Fibroblast of lung (primary cell): Measurements from ENCODE around the gene HS1BP3. TPM values are rescaled to one million over a fixed set of nuclear protein-coding genes. Genes with fewer than 3 reads are reported as not detected.

ENCODE experiments used
- DNase-seq, 2 donors: peaks; one replicate each; pipeline versions ENCODE4 v3.0.0 to v3.0.0-alpha.2; 2010; ENCODE audit warnings: low read depth in 2 of 2
- H2AFZ ChIP-seq: 2 replicates; pipeline ENCODE4 v1.5.1; 2012; ENCODE audit warnings: low read length, control low read depth, inconsistent platforms
- H3K27ac ChIP-seq: 2 replicates; pipeline ENCODE4 v1.5.1; 2011; ENCODE audit warnings: low read length, control low read depth; ENCODE audit not compliant: insufficient read depth
- H3K27me3 ChIP-seq: 2 replicates; pipeline ENCODE4 v1.5.1; 2011; ENCODE audit warnings: mild to moderate bottlenecking, low read length; ENCODE audit not compliant: control insufficient read depth, insufficient read depth
- H3K36me3 ChIP-seq: 2 replicates; pipeline ENCODE4 v1.5.1; 2011; ENCODE audit warnings: low read length; ENCODE audit not compliant: control insufficient read depth, insufficient read depth
- H3K4me1 ChIP-seq: 2 replicates; pipeline ENCODE4 v1.5.1; 2011; ENCODE audit warnings: low read length; ENCODE audit not compliant: control insufficient read depth, insufficient read depth; ENCODE audit errors: extremely low read depth
- H3K4me2 ChIP-seq: 2 replicates; pipeline ENCODE4 v1.5.1; 2011; ENCODE audit warnings: low read length, control low read depth; ENCODE audit not compliant: insufficient read depth; ENCODE audit errors: extremely low read depth
- H3K4me3 ChIP-seq, 4 experiments: fragments of 200-600 bp in 1 of 4; sonication (generic) in 1 of 4; replicated peaks in 1 of 4; 2 replicates each; pipeline ENCODE4 v1.5.1; 2011 to 2016; ENCODE audit warnings: low read length in 4 of 4, low read depth in 3 of 4, mild to moderate bottlenecking in 3 of 4, control low read depth in 2 of 4, inconsistent platforms in 1 of 4, mixed read lengths in 1 of 4; ENCODE audit not compliant: insufficient read depth in 1 of 4; ENCODE audit errors: control extremely low read depth in 1 of 4
- H3K79me2 ChIP-seq: 2 replicates; pipeline ENCODE4 v1.5.1; 2012; ENCODE audit warnings: mild to moderate bottlenecking, low read length, inconsistent platforms; ENCODE audit not compliant: control insufficient read depth, insufficient read depth
- H3K9ac ChIP-seq: 2 replicates; pipeline ENCODE4 v1.5.1; 2011; ENCODE audit warnings: mild to moderate bottlenecking, low read length, control low read depth; ENCODE audit not compliant: insufficient read depth
- H3K9me3 ChIP-seq: 2 replicates; pipeline ENCODE4 v1.5.1; 2012; ENCODE audit warnings: low read depth, low read length; ENCODE audit not compliant: control insufficient read depth, insufficient read depth
- H4K20me1 ChIP-seq: 2 replicates; pipeline ENCODE4 v1.5.1; 2011; ENCODE audit warnings: low read length; ENCODE audit not compliant: control insufficient read depth, insufficient read depth; ENCODE audit errors: extremely low read depth
- CTCF ChIP-seq, 2 donors: IDR thresholded peaks in 1 of 2; conservative IDR thresholded peaks in 1 of 2; 1 replicate in 1 of 2; 2 replicates in 1 of 2; pipeline ENCODE4 v1.5.1; 2011 to 2012; ENCODE audit warnings: low read length in 2 of 2, control low read depth in 1 of 2, inconsistent platforms in 1 of 2, low read depth in 1 of 2, mild to moderate bottlenecking in 1 of 2
- EZH2 ChIP-seq: IDR thresholded peaks from 2 replicates; pipeline ENCODE4 v1.5.1; 2012; ENCODE audit warnings: low read length, control low read depth, mild to moderate bottlenecking; ENCODE audit errors: missing control alignments
- polyA plus RNA-seq, 2 donors: library from polyadenylated mRNA; depleted of rRNA in 1 of 2; stranded (reverse) in 1 of 2; unstranded in 1 of 2; fragments of >200 nt; gene quantifications; 2 replicates each; pipeline ENCODE4 v1.2.1, GENCODE V29; 2011 to 2012; ENCODE audit warnings: missing spikeins in 1 of 2
- total RNA-seq: library from RNA; depleted of rRNA; stranded (reverse); fragments of >200 nt; gene quantifications from 2 replicates; pipeline ENCODE4 v1.2.1, GENCODE V29; 2014

Gene HS1BP3
- total and polyA plus RNA-seq, 2 donors (not counting 1 experiment from before 2014, with no cell fraction given) = 17.8 to 38.1 TPM

GRCh38 chr2:20629581-20630171 is 21.2 kb downstream of the HS1BP3 start:
- Histone ChIP-seq H3K79me2 (no peaks in the 10 kb centered on the region), H3K27ac (no peak overlapping the region), H3K9me3 (no peaks in the 10 kb centered on the region), H4K20me1 (no peaks in the 10 kb centered on the region), H3K36me3 (no peaks in the 10 kb centered on the region), H3K4me3 (no peak overlapping the region), H3K9ac (no peak overlapping the region), H3K27me3 (no peaks in the 10 kb centered on the region), H3K4me1 (peaks cover 14% of the 10 kb centered on the region), H2AFZ (no peak overlapping the region), H3K4me2 (no peak overlapping the region)
- DNase-seq = no peak
- no peak for TF ChIP-seq CTCF (conservative IDR thresholded peaks at IDR 0.05 in 1 of 2, IDR thresholded peaks at IDR 0.05 in 1 of 2; ENCODE audit: low read depth in 1 of 2, low read length in 2 of 2)
- TF ChIP-seq EZH2 = no peak

GRCh38 chr2:20629181-20629580 is 21.7 kb downstream of the HS1BP3 start:
- H4K20me1 ChIP-seq = no peaks in the 10 kb centered on the region
- H2AFZ ChIP-seq = no peak overlapping the region
- H3K79me2 ChIP-seq = no peaks in the 10 kb centered on the region
- H3K4me2 ChIP-seq = no peak overlapping the region
- H3K9me3 ChIP-seq = no peaks in the 10 kb centered on the region
- H3K27ac ChIP-seq = no peak overlapping the region
- H3K4me3 ChIP-seq = no peak overlapping the region
- H3K9ac ChIP-seq = no peak overlapping the region
- peaks cover 10% of the 10 kb centered on the region for H3K4me1 ChIP-seq
- no peak for DNase-seq
- H3K36me3 ChIP-seq = peaks cover 1% of the 10 kb centered on the region
- H3K27me3 ChIP-seq = no peaks in the 10 kb centered on the region
- TF ChIP-seq EZH2 (no peak), CTCF (conservative IDR thresholded peaks at IDR 0.05 in 1 of 2, IDR thresholded peaks at IDR 0.05 in 1 of 2; ENCODE audit: low read depth in 1 of 2, low read length in 2 of 2) (no peak)

- no peak overlapping the region for H2AFZ ChIP-seq
- no peak for TF ChIP-seq EZH2
- TF ChIP-seq CTCF (conservative IDR thresholded peaks at IDR 0.05 in 1 of 2, IDR thresholded peaks at IDR 0.05 in 1 of 2; ENCODE audit: low read depth in 1 of 2, low read length in 2 of 2) = no peak
- H3K4me2 ChIP-seq = no peak overlapping the region
- no peak overlapping the region for H3K9ac ChIP-seq
- no peaks in the 10 kb centered on the region for H4K20me1 ChIP-seq
- no peak overlapping the region for H3K4me3 ChIP-seq
- peaks cover 10% of the 10 kb centered on the region for H3K4me1 ChIP-seq
- DNase-seq = no peak
- peaks cover 1% of the 10 kb centered on the region for H3K36me3 ChIP-seq
- H3K79me2 ChIP-seq = no peaks in the 10 kb centered on the region
- no peaks in the 10 kb centered on the region for H3K27me3 ChIP-seq
- no peaks in the 10 kb centered on the region for H3K9me3 ChIP-seq
- H3K27ac ChIP-seq = no peak overlapping the region
Observed at GRCh38 chr2:20627712-20628380, 23.1 kb downstream of the HS1BP3 start.
